ENCODE data around the gene SDK2.

SDK2 gene

GRCh38 chr17:73613271-73614233 is 30.7 kb downstream of the SDK2 start:
- Histone ChIP-seq H3K27me3 (replicated peaks; ENCODE audit: insufficient read depth, low read length) (peaks cover 44% of the 10 kb centered on the region), H3F3A (ENCODE audit: insufficient read depth, low read length) (no peaks in the 10 kb centered on the region), H4K20me1 (ENCODE audit: insufficient read depth, low read length) (no peaks in the 10 kb centered on the region), H3K9ac (ENCODE audit: low read length) (no peak overlapping the region), H3K27ac (ENCODE audit: low read length) (no peak overlapping the region), H3K9me2 (replicated peaks; ENCODE audit: insufficient read depth, low read length) (no peaks in the 10 kb centered on the region), H3K79me2 (ENCODE audit: low read length) (no peaks in the 10 kb centered on the region), H3K4me2 (ENCODE audit: low read depth, low read length) (no peak overlapping the region), H3K9me3 (replicated peaks; ENCODE audit: insufficient read depth, low read length) (no peaks in the 10 kb centered on the region), H3K36me3 (replicated peaks; ENCODE audit: insufficient read depth, low read length) (no peaks in the 10 kb centered on the region), H2AFZ (ENCODE audit: low read length) (no peak overlapping the region), H3K4me1 (ENCODE audit: low read length) (no peaks in the 10 kb centered on the region), H3K4me3 (ENCODE audit: low read length) (no peak overlapping the region)
- TF ChIP-seq EZH2 (optimal IDR thresholded peaks at IDR 0.05; ENCODE audit: low read depth, low read length) (no peak), CTCF (IDR thresholded peaks at IDR 0.05; ENCODE audit: low read length) (no peak), EZH2phosphoT487 (IDR thresholded peaks at IDR 0.05; ENCODE audit: low read length) (no peak)
- DNase-seq, result no peak

GRCh38 chr17:73612031-73612472 is 32.2 kb downstream of the SDK2 start:
- Histone ChIP-seq H3K36me3 (replicated peaks; ENCODE audit: insufficient read depth, low read length) (no peaks in the 10 kb centered on the region), H3K79me2 (ENCODE audit: low read length) (no peaks in the 10 kb centered on the region), H3K4me3 (ENCODE audit: low read length) (no peak overlapping the region), H4K20me1 (ENCODE audit: insufficient read depth, low read length) (no peaks in the 10 kb centered on the region), H2AFZ (ENCODE audit: low read length) (no peak overlapping the region), H3K27me3 (replicated peaks; ENCODE audit: insufficient read depth, low read length) (peaks cover 56% of the 10 kb centered on the region), H3K27ac (ENCODE audit: low read length) (no peak overlapping the region), H3K4me2 (ENCODE audit: low read depth, low read length) (no peak overlapping the region), H3F3A (ENCODE audit: insufficient read depth, low read length) (no peaks in the 10 kb centered on the region), H3K4me1 (ENCODE audit: low read length) (no peaks in the 10 kb centered on the region), H3K9me2 (replicated peaks; ENCODE audit: insufficient read depth, low read length) (no peaks in the 10 kb centered on the region), H3K9ac (ENCODE audit: low read length) (no peak overlapping the region), H3K9me3 (replicated peaks; ENCODE audit: insufficient read depth, low read length) (no peaks in the 10 kb centered on the region)
- TF ChIP-seq EZH2phosphoT487 (IDR thresholded peaks at IDR 0.05; ENCODE audit: low read length), result no peak
- TF ChIP-seq CTCF (IDR thresholded peaks at IDR 0.05; ENCODE audit: low read length), result no peak
- no peak for TF ChIP-seq EZH2 (optimal IDR thresholded peaks at IDR 0.05; ENCODE audit: low read depth, low read length)
- no peak for DNase-seq

GRCh38 chr17:73611630-73612029 is 32.6 kb downstream of the SDK2 start:
- Histone ChIP-seq H2AFZ (ENCODE audit: low read length) (no peak overlapping the region), H3K27me3 (replicated peaks; ENCODE audit: insufficient read depth, low read length) (peaks cover 60% of the 10 kb centered on the region), H3F3A (ENCODE audit: insufficient read depth, low read length) (no peaks in the 10 kb centered on the region), H3K9me3 (replicated peaks; ENCODE audit: insufficient read depth, low read length) (no peaks in the 10 kb centered on the region), H3K4me2 (ENCODE audit: low read depth, low read length) (no peak overlapping the region), H4K20me1 (ENCODE audit: insufficient read depth, low read length) (no peaks in the 10 kb centered on the region), H3K27ac (ENCODE audit: low read length) (no peak overlapping the region), H3K4me3 (ENCODE audit: low read length) (no peak overlapping the region), H3K36me3 (replicated peaks; ENCODE audit: insufficient read depth, low read length) (no peaks in the 10 kb centered on the region), H3K9ac (ENCODE audit: low read length) (no peak overlapping the region), H3K79me2 (ENCODE audit: low read length) (no peaks in the 10 kb centered on the region), H3K9me2 (replicated peaks; ENCODE audit: insufficient read depth, low read length) (no peaks in the 10 kb centered on the region), H3K4me1 (ENCODE audit: low read length) (no peaks in the 10 kb centered on the region)
- TF ChIP-seq EZH2phosphoT487 (IDR thresholded peaks at IDR 0.05; ENCODE audit: low read length) (no peak), CTCF (IDR thresholded peaks at IDR 0.05; ENCODE audit: low read length) (no peak), EZH2 (optimal IDR thresholded peaks at IDR 0.05; ENCODE audit: low read depth, low read length) (no peak)
- DNase-seq, result no peak

All from MM.1S (cell line).